Left forelimb (tissue), 1 donor: Measurements from ENCODE around the gene PIANP.

Experiments
- DNase-seq: peaks from one replicate; pipeline ENCODE4 v3.0.0-alpha.2; 2018; ENCODE audit warnings: low spot score

The PIANP gene

GRCh38 chr12:6672143-6672542, 28.5 kb downstream of the PIANP start:
- no peak for DNase-seq

GRCh38 chr12:6667559-6668210, 32.9 kb downstream of the PIANP start:
- DNase-seq: no peak

GRCh38 chr12:6666211-6666610, 34.4 kb downstream of the PIANP start:
- DNase-seq: no peak

- no peak for DNase-seq
Observed at GRCh38 chr12:6664902-6665301, 35.7 kb downstream of the PIANP start.

- peak; percentile 96 for DNase-seq
Observed at GRCh38 chr12:6662906-6663742, 37.5 kb downstream of the PIANP start, which contains the start of gene ING4. Gene ING4, minus strand, starts transcription at chr12:6663119. Its CDS starts 18 bp downstream, at chr12:6663101.

GRCh38 chr12:6662602-6662905, 38.1 kb downstream of the PIANP start:
- no peak for DNase-seq

- no peak for DNase-seq
Observed at GRCh38 chr12:6653987-6654386, 46.6 kb downstream of the PIANP start.

- no peak for DNase-seq
Observed at GRCh38 chr12:6653342-6653741, 47.3 kb downstream of the PIANP start.

GRCh38 chr12:6652391-6652790, 48.2 kb downstream of the PIANP start:
- no peak for DNase-seq

- DNase-seq: no peak
Observed at GRCh38 chr12:6650832-6651231, 49.8 kb downstream of the PIANP start.

GRCh38 chr12:6647083-6647604, 53.5 kb downstream of the PIANP start, which contains the start of gene ACRBP:
Gene ACRBP, minus strand, starts transcription at chr12:6647432. Its CDS starts 66 bp downstream, at chr12:6647366.
- no peak for DNase-seq

GRCh38 chr12:6646276-6647082, 54.1 kb downstream of the PIANP start:
- DNase-seq: no peak

- no peak for DNase-seq
Observed at GRCh38 chr12:6644903-6645302, 55.7 kb downstream of the PIANP start.

- DNase-seq: no peak
Observed at GRCh38 chr12:6644257-6644596, 56.4 kb downstream of the PIANP start.
